WI38 (cell line): ENCODE measurements around the gene SERINC5.
"Not testable (repeated sequence)": the region's sequence is repeated elsewhere in the genome, so short reads cannot be mapped to it uniquely, and the experiment has no call there.

Source experiments
- H3K4me3 ChIP-seq: 2 replicates; pipeline ENCODE4 v1.5.1; 2011; ENCODE audit warnings: low read depth, mild to moderate bottlenecking, control low read depth, low read length
- CTCF ChIP-seq: IDR thresholded peaks from 2 replicates; pipeline ENCODE4 v1.5.1; 2012; ENCODE audit warnings: low read depth, mild to moderate bottlenecking, control low read depth, low read length

SERINC5 gene

GRCh38 chr5:80208381-80208780 is 47.5 kb downstream of the SERINC5 start:
- H3K4me3 ChIP-seq, result no peak overlapping the region

GRCh38 chr5:80207832-80208231 is 48.0 kb downstream of the SERINC5 start:
- no peak overlapping the region for H3K4me3 ChIP-seq

More at GRCh38 chr5:80208381-80208780, 47.5 kb downstream of the SERINC5 start:
- TF ChIP-seq CTCF, result no peak

GRCh38 chr5:80206282-80206681 is 49.6 kb downstream of the SERINC5 start:
- H3K4me3 ChIP-seq, result no peak overlapping the region
- TF ChIP-seq CTCF, result no peak

More at GRCh38 chr5:80207832-80208231, 48.0 kb downstream of the SERINC5 start:
- TF ChIP-seq CTCF, result no peak

GRCh38 chr5:80205846-80206245 is 50.0 kb downstream of the SERINC5 start:
- no peak for TF ChIP-seq CTCF
- no peak overlapping the region for H3K4me3 ChIP-seq

GRCh38 chr5:80204808-80205614 is 50.8 kb downstream of the SERINC5 start:
- no peak for TF ChIP-seq CTCF
- H3K4me3 ChIP-seq, result no peak overlapping the region

GRCh38 chr5:80201763-80202162 is 54.1 kb downstream of the SERINC5 start:
- H3K4me3 ChIP-seq, result not testable (repeated sequence)

GRCh38 chr5:80198920-80199319 is 56.9 kb downstream of the SERINC5 start:
- H3K4me3 ChIP-seq, result no peak overlapping the region
- no peak for TF ChIP-seq CTCF

GRCh38 chr5:80198399-80198798 is 57.4 kb downstream of the SERINC5 start:
- no peak overlapping the region for H3K4me3 ChIP-seq
- TF ChIP-seq CTCF, result no peak
